GM19328 (cell line): ENCODE data around the gene RTL1.

Experiments used
- ATAC-seq: cut with Tn5 transposase; IDR thresholded peaks from one replicate; pipeline ENCODE4 v1.9.1; 2021; ENCODE audit warnings: mild to moderate bottlenecking, moderate library complexity; ENCODE audit not compliant: unreplicated experiment

RTL1 gene

DNA sequence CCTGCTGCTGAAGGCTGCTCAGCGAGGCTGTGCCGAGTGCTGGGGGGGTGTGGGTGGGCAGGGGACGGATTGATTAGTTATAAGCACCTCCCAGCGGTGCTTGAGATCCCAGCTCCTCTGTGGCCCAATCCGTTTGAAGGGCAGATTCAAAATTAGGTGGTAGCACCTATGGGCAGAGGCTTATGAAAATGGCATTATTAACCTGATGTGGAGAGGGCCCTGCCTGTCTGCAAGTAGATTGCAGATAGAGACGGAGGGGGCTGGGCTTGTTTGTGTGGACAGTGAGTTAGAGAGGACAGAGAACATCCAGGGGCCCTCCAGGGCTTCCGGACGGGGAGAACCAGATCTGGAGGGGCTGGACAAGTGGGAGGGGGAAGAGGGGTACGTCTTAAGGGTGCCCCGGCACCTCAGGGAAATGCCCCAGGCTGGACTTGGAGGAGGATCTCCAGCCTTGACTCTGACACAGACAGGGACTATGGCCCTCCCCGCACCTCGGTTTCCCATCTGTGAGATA is at the start of gene RTL1:
RTL1 (minus strand) TSS at position 51 of the 514 bp plus-strand sequence. CDS start 18,934 bp downstream, outside the sequence.
- ATAC-seq: no peak

DNA sequence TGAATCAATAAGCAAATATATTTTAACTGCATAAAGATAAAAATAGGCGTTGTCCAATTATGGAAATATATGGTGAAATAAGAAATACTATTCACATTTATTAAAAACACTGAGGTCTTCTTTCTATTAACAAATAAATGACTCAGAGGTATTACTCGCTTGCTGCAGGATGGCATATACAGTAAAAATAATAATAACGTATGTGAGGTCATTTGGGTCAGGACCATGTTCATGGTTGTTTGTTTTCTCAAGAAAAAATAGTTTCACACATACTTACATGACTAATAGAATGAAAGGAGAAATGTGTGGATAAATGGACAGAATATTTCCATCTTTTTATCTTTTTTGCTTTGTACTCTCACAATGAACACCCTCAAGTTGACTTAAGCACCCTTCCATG is 46.5 kb upstream of the RTL1 start:
- no peak for ATAC-seq

DNA sequence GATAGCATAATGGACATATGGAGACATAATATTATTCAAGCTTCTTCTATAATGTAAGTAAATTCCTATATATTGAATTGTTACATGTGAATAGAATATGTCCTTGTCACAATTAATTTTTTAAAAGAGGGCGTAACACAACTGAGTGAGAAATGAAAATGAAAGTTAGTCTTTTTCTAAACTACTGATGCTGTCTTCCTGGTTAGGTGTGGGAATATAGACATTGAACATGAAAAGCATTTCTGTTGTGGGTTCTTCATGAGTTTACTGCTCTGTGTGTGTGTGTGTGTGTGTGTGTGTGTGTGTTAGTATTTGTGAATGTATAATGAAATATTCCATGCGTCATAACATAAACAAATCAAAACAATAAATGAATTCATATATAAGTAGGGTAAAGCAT is 40.5 kb upstream of the RTL1 start:
- ATAC-seq: no peak

DNA sequence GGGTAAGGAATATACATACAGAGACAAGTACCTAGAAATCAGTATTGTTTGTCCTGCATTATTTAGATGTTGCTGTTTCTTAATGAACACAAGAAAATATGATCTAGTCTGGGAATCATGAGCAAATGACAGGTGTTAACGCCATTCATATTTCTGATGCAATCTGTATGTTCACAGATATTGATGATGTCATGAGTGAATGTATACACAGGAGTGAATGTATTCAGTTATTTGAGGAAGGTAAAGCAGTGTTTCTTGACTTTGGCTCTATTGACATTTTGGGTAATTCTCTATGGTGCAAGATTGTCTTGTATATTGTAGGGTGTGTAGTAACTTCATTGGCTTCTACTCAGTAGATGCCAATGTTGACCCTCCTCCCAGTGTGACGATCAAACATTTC is 26.7 kb upstream of the RTL1 start:
- ATAC-seq: no peak

DNA sequence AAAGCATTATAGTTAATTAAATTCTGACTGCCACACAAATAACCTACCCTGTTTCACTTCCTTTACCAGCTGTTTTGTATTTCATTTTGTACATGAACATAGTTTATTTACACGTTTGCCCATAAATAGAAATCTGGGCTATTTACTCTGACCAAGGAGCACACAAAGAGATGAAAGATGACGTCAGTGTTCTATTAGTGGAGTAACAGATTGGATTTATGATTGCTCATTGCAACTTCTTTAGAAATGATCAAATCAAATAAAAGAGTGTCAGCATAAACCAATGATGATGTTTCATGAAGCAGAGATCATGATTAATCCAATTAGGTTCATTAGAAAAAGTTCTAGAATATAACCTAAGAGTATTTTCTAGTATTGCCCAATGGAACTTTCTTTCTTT is 12.0 kb upstream of the RTL1 start:
- no peak for ATAC-seq

DNA sequence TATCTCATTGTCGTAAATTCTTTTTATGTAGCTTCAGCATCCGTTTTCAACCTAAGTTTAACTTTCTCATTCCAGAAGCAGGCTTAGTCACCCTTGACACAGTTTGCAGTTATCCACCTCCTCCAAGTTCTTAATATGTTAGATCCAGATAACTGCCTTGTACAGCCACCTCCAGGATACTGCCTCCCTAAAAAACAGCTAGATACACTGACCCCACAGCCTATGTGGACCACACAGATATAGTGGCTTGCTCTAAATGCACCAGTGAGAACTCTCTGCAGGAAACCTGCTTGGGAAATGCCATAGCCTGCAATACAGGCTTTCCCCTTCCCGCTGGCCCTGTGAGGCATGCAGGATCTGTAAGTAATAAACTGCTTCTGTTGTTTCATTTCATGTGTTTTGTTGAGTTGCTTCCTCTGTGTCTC is 11.1 kb upstream of the RTL1 start:
- ATAC-seq: no peak

DNA sequence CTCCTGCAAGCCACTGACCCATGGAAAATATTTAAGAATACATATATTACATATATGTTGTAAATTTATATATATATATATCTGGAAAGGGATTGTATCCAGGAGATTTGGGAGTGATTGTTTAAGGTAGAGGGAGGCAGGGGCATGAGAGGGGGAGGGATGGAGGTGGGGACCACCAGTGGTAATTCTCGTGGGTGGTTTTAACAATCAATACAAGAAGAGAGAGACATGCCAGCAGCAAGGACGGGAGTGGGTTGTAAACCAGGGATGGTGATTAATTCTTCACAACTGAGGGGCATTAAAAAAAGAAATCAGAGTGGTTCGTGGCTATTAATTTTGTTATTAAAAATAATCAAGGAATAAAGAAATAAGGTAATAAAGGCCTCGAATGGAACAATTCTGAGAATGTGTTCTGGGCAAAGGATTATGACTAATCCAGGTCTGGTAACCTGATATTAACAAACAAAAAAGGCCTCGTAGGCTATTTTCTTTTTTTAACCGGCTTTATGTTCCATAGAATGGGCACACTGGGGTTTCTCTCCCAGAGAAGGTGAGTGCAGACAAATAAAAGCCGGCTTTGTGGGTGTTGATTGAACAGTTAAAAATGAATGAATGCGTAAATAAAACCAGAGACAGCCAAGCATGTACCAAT is 8.3 kb upstream of the RTL1 start:
- no peak for ATAC-seq

DNA sequence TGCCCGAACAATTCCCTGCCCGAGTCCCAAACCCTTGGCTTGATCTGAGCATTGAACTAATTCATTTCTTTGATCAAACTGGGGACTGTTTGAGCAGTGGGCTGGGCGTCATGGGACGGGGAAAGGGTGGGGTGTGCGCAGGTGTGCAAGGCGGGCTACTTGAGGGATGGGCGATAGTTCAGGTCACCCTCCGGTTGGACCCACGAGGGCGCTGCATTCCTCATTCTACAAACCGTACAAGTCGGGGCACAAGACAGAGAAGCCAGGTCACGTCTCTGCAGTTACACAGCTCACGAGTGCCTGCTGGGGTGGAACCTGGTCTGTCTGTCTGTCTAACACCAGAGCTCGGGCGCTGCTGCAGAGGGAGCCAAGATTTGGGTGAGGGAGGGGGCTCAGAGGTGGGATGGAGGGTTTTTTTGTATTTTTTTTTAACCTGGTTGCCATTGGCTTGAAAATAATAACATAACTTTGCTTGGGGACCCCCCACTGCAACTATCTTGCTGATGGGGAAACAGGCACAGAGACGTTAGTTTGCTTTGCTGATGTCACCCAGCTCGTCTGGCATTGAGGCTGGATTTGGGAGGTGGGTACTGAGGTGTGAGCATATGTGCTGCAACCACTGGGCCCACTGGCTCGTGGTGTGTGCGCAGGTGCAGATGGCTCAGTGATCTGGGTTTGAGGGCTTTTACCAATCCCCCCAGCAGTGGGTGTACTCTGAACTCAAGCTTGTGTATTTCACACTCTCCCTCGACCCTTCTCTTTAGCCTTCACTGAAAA is 7.6 kb upstream of the RTL1 start:
- no peak for ATAC-seq

DNA sequence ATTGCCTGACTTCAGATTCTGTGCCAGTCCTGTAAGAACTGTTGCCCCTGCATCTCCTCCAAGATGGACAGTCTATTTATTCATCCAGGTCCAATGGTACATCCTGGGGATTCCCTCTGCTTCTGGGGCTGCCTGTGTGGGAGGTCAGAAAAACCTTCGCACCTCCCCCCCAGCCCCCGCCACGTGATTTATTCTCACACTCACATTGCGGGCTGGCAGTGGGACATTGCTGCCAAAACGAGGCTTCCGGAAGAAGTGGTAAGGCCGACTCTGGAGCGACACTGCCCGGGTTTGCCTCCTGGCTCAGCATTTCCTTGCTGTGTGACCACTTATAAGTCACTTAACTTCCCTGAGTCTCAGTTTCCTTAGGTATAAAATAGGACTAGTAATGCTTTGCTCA is 5.9 kb upstream of the RTL1 start:
- no peak for ATAC-seq

DNA sequence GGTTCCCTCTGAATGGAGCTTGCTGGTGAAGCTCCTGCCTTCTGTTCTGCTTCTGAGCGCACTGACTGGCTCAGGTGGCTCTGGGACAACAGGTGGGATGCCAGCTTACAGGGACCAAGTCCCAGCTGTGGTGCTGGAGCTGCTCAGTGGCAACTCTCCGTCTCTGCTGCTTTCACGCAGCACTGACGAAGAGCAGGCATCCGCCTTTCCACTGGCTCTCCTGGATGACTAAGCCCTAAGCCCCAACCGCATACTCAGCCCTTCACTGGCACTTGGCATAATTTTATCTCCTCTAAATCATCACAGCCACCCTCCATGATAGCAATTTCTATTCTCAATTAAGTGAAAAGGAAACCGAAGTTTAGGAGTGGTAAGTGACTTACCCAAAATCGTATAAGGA is 3.7 kb upstream of the RTL1 start:
- ATAC-seq: no peak

DNA sequence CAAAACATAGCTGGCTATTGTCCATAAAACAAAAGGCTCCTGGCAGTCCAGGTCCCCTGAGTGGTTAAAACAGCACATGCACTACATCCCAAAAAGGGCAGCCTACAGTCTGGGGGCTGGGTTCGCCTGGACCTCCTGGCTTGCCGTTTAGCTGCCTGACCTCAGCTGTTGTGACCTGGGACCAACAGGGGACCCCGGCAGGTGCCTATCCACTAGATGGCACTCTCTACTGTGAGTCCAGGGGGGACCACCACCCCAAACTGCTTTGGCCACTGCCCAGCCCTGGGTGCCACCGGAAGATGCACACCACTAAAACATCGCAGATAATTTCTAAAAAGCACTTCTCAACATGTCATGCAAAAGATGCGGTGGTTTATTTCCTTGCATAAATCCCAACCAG is 2.9 kb upstream of the RTL1 start:
- no peak for ATAC-seq

DNA sequence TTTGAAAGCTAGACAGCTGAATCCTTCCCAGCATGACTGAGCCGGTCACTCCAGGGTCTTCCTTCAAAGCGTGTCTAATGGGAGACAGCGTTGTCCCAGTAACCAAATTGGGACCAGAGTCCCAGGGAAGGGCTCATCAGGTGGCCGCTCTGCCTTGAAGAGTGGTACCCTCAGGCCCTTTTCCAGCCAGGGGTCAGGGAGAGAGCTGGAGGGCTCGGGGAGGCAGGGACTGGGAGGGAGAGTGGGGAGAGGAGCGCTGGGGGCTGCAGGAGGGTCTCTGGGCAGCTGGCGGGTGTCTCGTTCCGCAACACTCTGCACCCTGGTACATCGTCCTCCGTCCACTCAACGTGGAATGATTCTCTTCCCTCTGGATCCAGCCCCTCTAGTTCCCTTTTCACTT is 1.6 kb upstream of the RTL1 start:
- ATAC-seq: no peak

DNA sequence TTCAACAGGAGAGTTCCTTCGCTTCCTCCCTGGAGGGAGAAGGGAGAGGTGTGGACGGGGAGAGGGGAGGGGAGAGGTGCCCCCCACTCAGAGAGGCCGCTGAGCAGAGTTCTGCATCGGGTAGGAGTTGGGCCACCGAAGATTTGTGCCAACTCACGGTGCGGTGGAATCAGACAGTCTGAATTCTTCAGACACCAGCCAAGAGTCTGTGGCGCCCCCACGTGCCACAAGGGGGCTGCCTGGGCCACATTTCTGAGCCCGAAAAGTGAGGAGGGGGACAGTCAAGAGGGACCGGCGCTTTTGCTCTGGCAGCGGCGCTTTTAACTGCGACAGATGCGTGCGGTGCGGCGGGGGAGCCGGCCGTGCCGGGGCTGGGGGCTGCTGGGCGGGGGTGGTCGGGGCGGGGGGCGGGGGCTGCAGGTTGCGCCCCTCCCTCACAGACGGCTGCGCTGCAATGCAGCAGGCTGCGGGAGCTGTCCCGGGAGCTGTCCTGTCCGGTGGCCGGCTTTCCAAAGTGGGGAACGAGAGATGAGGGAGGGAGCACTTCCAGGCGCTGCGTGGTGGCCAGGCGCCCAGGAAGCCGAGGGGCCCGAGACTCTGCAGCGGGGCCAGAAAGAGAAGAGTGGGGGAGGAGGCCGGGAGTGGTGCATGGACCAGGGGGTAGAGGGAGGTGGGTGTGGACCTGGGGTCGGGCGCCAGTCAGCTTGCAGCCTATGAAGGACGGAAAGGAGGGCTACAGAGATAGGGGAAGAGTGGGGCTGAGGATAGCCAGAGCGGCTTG is 975 bp upstream of the RTL1 start:
- no peak for ATAC-seq

DNA sequence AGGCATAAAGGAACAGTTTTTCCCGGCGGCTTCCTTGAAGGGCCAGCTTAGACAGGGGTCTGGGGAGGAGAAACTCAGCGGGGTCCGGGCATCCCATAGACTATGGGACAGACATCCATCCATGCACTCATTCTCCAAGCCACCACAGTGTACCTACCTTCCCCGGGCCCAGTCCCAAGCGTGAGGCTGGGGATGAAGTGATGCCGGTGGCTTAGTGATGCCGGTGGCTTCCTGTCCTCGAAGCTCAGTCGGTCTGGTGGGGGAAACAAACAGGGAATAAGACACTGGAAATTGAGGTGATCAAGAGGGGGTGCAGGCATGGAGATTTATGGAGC is 421 bp downstream of the RTL1 start:
- no peak for ATAC-seq

DNA sequence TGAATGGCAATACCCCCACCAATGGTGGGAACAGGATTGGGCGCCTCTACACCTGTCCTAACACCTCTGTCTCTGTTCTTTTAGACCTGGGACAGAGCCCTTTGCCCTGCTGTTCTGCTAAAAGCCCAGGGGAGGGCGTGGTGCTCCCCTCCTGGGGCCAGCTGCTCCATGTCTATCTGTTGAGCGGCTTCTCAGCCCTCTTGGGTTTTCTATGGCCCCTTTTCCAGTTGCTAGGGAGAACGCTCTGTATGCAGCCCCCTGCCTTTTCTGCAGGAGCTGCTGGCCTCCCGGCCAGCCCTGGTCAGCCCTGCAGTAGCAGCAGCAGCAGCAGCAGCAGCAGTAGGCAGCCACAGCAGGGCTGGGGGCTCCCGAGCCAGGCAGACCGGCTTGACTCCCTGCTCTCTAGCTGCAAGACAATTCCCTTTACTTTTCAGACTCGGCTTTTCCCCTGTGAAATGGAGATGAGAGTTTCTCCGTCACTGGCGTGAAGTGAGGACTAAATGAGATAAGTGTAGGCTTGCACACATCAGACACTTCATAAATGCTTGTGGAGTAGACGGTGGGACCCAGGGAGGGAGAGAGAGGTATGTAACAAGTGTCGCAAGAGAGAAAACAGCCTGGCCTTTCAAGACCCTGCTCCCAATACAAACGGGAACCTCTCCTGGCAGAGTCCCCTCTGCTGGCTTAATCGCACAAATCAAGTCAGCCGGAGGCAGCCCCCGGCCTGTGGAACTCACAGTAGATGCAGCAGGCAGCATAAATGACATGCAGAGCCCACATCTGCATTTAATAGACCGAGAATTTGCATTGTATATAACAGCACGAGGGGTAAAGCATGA is 1.0 kb downstream of the RTL1 start:
- no peak for ATAC-seq

DNA sequence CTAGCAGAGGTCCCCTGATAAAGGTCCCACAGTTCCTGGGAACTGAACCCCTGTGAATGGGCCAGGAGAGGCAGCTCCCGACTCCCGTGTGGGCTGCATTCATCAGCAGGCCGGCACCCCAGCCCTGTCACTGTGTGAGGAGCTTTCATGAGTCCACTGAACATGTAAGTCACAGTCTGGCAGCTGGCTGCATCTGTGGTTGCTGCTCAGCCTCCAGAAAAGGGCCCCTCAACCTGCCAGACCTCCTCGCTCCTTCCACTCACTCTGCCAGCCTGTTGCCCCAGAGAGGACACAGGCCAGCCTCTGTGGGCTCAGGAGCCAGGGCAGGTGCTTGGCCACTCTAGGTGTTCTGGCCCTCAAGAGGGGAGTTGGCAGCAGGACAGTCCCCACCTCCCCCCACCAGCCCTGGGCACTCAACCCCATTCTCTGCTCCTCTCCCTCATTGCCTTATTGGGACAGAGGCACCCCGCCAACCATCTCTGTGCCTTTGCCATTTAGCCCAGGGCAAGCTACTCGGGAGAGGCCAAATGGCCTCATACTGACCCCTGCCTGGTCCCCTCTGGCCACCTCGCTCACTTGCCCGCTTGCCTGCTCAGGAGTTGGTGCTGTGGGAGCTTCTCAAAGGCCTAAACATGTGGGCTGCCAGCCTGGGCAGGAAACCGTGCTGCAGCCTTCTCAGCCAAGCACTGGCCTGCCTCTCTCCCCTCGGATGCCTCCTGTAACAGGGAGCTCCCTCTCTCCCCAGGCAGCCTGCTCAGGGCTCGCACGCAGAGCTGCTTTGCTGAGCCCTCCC is 1.9 kb downstream of the RTL1 start:
- no peak for ATAC-seq

DNA sequence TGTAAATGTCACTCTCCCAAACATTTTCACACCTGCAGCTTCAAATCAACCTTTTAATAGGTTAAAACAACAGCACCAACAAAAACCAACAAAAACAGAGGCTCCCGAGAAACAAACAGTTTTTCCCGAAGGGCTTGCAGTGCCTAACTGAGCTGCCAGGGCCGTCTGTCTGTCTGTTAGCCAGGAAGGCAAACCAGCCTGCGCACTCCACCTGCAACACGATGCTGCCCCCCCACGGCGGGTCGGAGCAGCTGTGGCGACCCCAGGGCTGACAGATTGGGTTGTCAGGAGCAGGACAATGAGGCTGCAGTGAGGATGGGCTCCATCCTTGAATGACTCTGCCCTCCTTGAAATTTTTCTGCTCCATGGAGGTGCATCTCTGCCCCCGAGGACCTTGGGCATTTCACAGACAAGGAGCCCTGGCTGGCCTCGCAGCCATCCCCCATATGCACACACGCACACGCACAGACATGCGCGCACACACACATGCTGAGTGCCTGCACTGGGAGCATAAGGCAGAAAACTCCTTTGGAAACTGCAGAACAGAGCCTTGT is 2.6 kb downstream of the RTL1 start:
- ATAC-seq: no peak

DNA sequence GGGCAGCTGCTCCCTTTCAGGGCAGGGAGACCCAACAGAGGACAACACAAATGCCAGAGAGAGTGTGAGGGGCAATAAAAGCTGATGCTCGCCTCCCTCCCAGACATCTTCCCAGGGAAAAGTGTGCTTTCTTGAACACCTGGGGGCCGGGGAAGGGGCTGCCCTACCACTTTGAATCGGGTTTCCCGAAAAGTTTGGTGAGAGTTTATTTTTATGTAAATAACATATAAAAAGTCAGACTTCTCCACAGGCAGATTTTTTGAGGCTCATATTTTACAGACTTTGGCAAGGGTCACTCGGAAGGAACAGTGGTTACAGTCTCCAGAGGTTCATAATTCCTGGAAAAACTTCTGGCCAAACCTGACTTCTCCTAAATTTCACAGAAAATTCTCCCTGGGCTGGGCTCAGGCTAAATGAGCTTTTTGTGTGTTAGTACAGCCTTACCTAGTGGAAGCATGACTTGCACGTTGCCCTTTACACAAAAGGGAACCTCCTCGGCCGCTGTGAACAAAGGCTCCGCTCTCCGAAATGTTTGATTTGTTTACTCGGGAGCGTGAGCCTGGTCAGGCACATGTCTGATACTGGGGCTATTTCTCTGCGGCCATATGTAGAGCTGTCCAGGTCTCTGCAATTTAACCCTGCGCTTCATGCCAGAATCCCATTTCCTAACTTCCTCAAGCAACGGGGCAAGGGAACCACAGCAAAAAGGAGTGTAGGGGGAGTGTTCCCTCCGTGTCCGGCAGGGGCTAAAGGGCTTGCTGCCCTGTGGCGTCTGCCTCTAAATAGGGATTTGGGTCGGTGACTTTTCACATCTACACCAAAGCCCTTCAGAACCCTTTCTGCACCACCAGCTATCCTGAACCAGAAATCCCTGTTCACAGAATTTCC is 3.4 kb downstream of the RTL1 start:
- no peak for ATAC-seq
